ENCODE measurements around the gene UGT1A3. TPM values are rescaled to one million over a fixed set of nuclear protein-coding genes. Genes with fewer than 3 reads are reported as not detected.

The UGT1A3 gene
- total and polyA plus RNA-seq, 8 donors: not detected

Other genes starting within 250 kb of the UGT1A3 start
- 10 to 100 TPM; 17.2 to 33.3 (median 22.1) TPM for gene USP40, start 162.3 kb upstream of the UGT1A3 start, total RNA-seq
- gene USP40, start 162.3 kb upstream of the UGT1A3 start, polyA plus RNA-seq: 10 to 100 TPM; 34.5 to 34.7 TPM
- gene UGT1A8, start 111.4 kb upstream of the UGT1A3 start, total RNA-seq: under 1 TPM in 1 of 6 donors, not detected in 5; 0.12 TPM
- gene UGT1A8, start 111.4 kb upstream of the UGT1A3 start, polyA plus RNA-seq: not detected
- under 1 TPM in 1 of 6 donors, not detected in 5; 0.09 TPM for gene UGT1A10, start 92.6 kb upstream of the UGT1A3 start, total RNA-seq
- gene UGT1A10, start 92.6 kb upstream of the UGT1A3 start, polyA plus RNA-seq: not detected
- gene UGT1A9, start 57.1 kb upstream of the UGT1A3 start, total RNA-seq: under 1 TPM in 1 of 6 donors, not detected in 5; 0.09 TPM
- not detected for gene UGT1A9, start 57.1 kb upstream of the UGT1A3 start, polyA plus RNA-seq
- not detected for gene UGT1A7, start 47.1 kb upstream of the UGT1A3 start, total RNA-seq
- gene UGT1A7, start 47.1 kb upstream of the UGT1A3 start, polyA plus RNA-seq: not detected
- under 1 TPM in 1 of 6 donors, not detected in 5; 0.69 TPM for gene UGT1A6, start 36.2 kb upstream of the UGT1A3 start, total RNA-seq
- gene UGT1A6, start 36.2 kb upstream of the UGT1A3 start, polyA plus RNA-seq: under 1 TPM in 1 of 2 donors, not detected in 1; 0.05 TPM
- not detected for gene UGT1A5, start 16.1 kb upstream of the UGT1A3 start, total RNA-seq
- not detected for gene UGT1A5, start 16.1 kb upstream of the UGT1A3 start, polyA plus RNA-seq
- gene UGT1A4, start 10.3 kb upstream of the UGT1A3 start, total RNA-seq: under 1 TPM in 1 of 6 donors, not detected in 5; 0.19 TPM
- not detected for gene UGT1A4, start 10.3 kb upstream of the UGT1A3 start, polyA plus RNA-seq
- gene UGT1A1, start 31.2 kb downstream of the UGT1A3 start, total RNA-seq: under 1 TPM in 1 of 6 donors, not detected in 5; 0.28 TPM
- not detected for gene UGT1A1, start 31.2 kb downstream of the UGT1A3 start, polyA plus RNA-seq
- not detected for gene MROH2A, start 49.3 kb downstream of the UGT1A3 start, total RNA-seq
- gene MROH2A, start 49.3 kb downstream of the UGT1A3 start, polyA plus RNA-seq: not detected
- 1 to 10 TPM in 1 of 6 donors, under 1 TPM in 2, not detected in 3; 0.47 to 1.2 (median 0.58) TPM for gene HJURP, start 125.5 kb downstream of the UGT1A3 start, total RNA-seq
- gene HJURP, start 125.5 kb downstream of the UGT1A3 start, polyA plus RNA-seq: under 1 TPM; 0.16 to 0.34 TPM
- under 1 TPM in 5 of 6 donors, not detected in 1; 0.09 to 1.00 (median 0.32) TPM for gene TRPM8, start 188.3 kb downstream of the UGT1A3 start, total RNA-seq
- gene TRPM8, start 188.3 kb downstream of the UGT1A3 start, polyA plus RNA-seq: under 1 TPM; 0.08 to 0.23 TPM

All from pancreas (tissue), 8 donors.